GM19193 (cell line): ENCODE data around the gene SSMEM1.

Source experiments
- POLR2A ChIP-seq: IDR thresholded peaks from 4 replicates; pipeline ENCODE4 v1.6.1; 2011; ENCODE audit not compliant: insufficient read depth, insufficient read length; ENCODE audit errors: extremely low read depth

SSMEM1 gene

GRCh38 chr7:130201796-130202195 lies 5.9 kb upstream of the SSMEM1 start:
- no peak for TF ChIP-seq POLR2A

- TF ChIP-seq POLR2A, result peak; percentile 98
These were observed 2.3 kb upstream of the SSMEM1 start, which contains the start of gene TMEM209 for GRCh38 chr7:130205084-130205947. TMEM209 (minus strand) TSS chr7:130205406; CDS start chr7:130205375, 31 bp downstream.

- TF ChIP-seq POLR2A, result no peak
These were observed 627 bp upstream of the SSMEM1 start for GRCh38 chr7:130207033-130207432.

- no peak for TF ChIP-seq POLR2A
These were observed 856 bp downstream of the SSMEM1 start for GRCh38 chr7:130208516-130208915.

GRCh38 chr7:130210181-130210935 lies 2.7 kb downstream of the SSMEM1 start:
- TF ChIP-seq POLR2A, result no peak

GRCh38 chr7:130213828-130214227 lies 6.2 kb downstream of the SSMEM1 start:
- no peak for TF ChIP-seq POLR2A

- TF ChIP-seq POLR2A, result no peak
These were observed 8.4 kb downstream of the SSMEM1 start for GRCh38 chr7:130216025-130216424.

GRCh38 chr7:130216750-130217149 lies 9.1 kb downstream of the SSMEM1 start:
- no peak for TF ChIP-seq POLR2A

- no peak for TF ChIP-seq POLR2A
These were observed 11.4 kb downstream of the SSMEM1 start for GRCh38 chr7:130218806-130219620.

GRCh38 chr7:130219871-130220270 lies 12.2 kb downstream of the SSMEM1 start:
- TF ChIP-seq POLR2A, result no peak

- no peak for TF ChIP-seq POLR2A
These were observed 14.1 kb downstream of the SSMEM1 start for GRCh38 chr7:130221746-130222145.

- no peak for TF ChIP-seq POLR2A
These were observed 16.0 kb downstream of the SSMEM1 start for GRCh38 chr7:130223646-130224045.

GRCh38 chr7:130224210-130224609 lies 16.6 kb downstream of the SSMEM1 start:
- no peak for TF ChIP-seq POLR2A

- TF ChIP-seq POLR2A, result no peak
These were observed 18.7 kb downstream of the SSMEM1 start for GRCh38 chr7:130226333-130226732.
